G401.6 (cell line): ENCODE measurements around the gene DUOX2.
"Not testable (repeated sequence)": the region's sequence is repeated elsewhere in the genome, so short reads cannot be mapped to it uniquely, and the experiment has no call there.

Source experiments
- FAIRE-seq: peaks from 2 replicates; lab custom pipeline; 2012; peaks lifted over from hg19 to GRCh38; lab: Jason Lieb, UNC

Gene DUOX2

GRCh38 chr15:45073602-45074001 lies 40.4 kb downstream of the DUOX2 start:
- not testable (repeated sequence) for FAIRE-seq

- not testable (repeated sequence) for FAIRE-seq
Measured at GRCh38 chr15:45069942-45070360, 44.0 kb downstream of the DUOX2 start.

GRCh38 chr15:45064386-45064785 lies 49.6 kb downstream of the DUOX2 start:
- FAIRE-seq, result no peak

GRCh38 chr15:45062301-45062700 lies 51.7 kb downstream of the DUOX2 start:
- FAIRE-seq, result not testable (repeated sequence)

GRCh38 chr15:45058690-45059675 lies 55.0 kb downstream of the DUOX2 start:
- not testable (repeated sequence) for FAIRE-seq

GRCh38 chr15:45052676-45053075 lies 61.3 kb downstream of the DUOX2 start:
- not testable (repeated sequence) for FAIRE-seq

- FAIRE-seq, result no peak
Measured at GRCh38 chr15:45050587-45050986, 63.4 kb downstream of the DUOX2 start.

GRCh38 chr15:45048794-45049631 lies 65.0 kb downstream of the DUOX2 start:
- no peak for FAIRE-seq

- FAIRE-seq, result not testable (repeated sequence)
Measured at GRCh38 chr15:45048449-45048793, 65.6 kb downstream of the DUOX2 start.

- FAIRE-seq, result not testable (repeated sequence)
Measured at GRCh38 chr15:45044270-45044669, 69.7 kb downstream of the DUOX2 start.

- not testable (repeated sequence) for FAIRE-seq
Measured at GRCh38 chr15:45042859-45043258, 71.1 kb downstream of the DUOX2 start.
